Endothelial cell of umbilical vein (primary cell): ENCODE data around the gene JAKMIP1. TPM values are rescaled to one million over a fixed set of nuclear protein-coding genes. Genes with fewer than 3 reads are reported as not detected.

Experiments
- BruUV-seq: library from RNA; stranded (reverse); fragments of 400-500 nt; replicated peaks from 2 replicates; lab custom pipeline; 2021; lab: Mats Ljungman, UMichigan
- CTCF ChIA-PET: fragments of 300-600, 350-600 bp; sonication (Branson Sonifier 250); formaldehyde crosslinking; loops from one replicate; lab custom pipeline; 2021; ENCODE audit warnings: antibody characterized with exemption, inconsistent platforms; lab: Charles Lee
- POLR2A ChIA-PET: fragments of 300-600, 350-600 bp; sonication (Branson Sonifier 250); formaldehyde crosslinking; loops from one replicate; lab custom pipeline; 2021; ENCODE audit warnings: antibody characterized with exemption, inconsistent platforms; lab: Charles Lee
- DNase-seq: peaks from one replicate; pipeline ENCODE4 v3.0.0-alpha.2; 2011; ENCODE audit warnings: low read depth, low spot score
- FAIRE-seq: peaks from 2 replicates; lab custom pipeline; 2011; peaks lifted over from hg19 to GRCh38; lab: Jason Lieb, UNC
- H2AFZ ChIP-seq: 2 replicates; pipeline ENCODE4 v1.6.0; 2012; ENCODE audit warnings: low read depth, low read length, control low read depth, inconsistent platforms
- H3K27ac ChIP-seq: 2 replicates; pipeline ENCODE4 v1.5.1; 2011; ENCODE audit warnings: low read depth, mild to moderate bottlenecking, control low read depth, low read length, moderate library complexity; ENCODE audit not compliant: insufficient read depth
- H3K27me3 ChIP-seq, 2 experiments: 2 replicates each; pipeline versions ENCODE4 v1.6.0 to v1.6.1; 2011; ENCODE audit warnings: low read length in 2 of 2, mixed read lengths in 1 of 2; ENCODE audit not compliant: control insufficient read depth in 2 of 2, insufficient read depth in 2 of 2
- H3K36me3 ChIP-seq, 2 experiments: 2 replicates in 1 of 2; 3 replicates in 1 of 2; pipeline ENCODE4 v1.5.1; 2011; ENCODE audit warnings: low read length in 2 of 2, mild to moderate bottlenecking in 1 of 2, moderate library complexity in 1 of 2; ENCODE audit not compliant: control insufficient read depth in 2 of 2, insufficient read depth in 2 of 2; ENCODE audit errors: extremely low read depth in 1 of 2
- H3K4me1 ChIP-seq: 3 replicates; pipeline ENCODE4 v1.5.1; 2011; ENCODE audit warnings: mild to moderate bottlenecking, low read length; ENCODE audit not compliant: control insufficient read depth, insufficient read depth; ENCODE audit errors: extremely low read depth
- H3K4me2 ChIP-seq: 2 replicates; pipeline ENCODE4 v1.6.1; 2011; ENCODE audit warnings: low read length, control low read depth, mixed read lengths; ENCODE audit not compliant: insufficient read depth
- H3K4me3 ChIP-seq, 3 experiments: fragments of 200-600 bp in 1 of 3; sonication (generic), shearing (Covaris generic) in 1 of 3; replicated peaks in 1 of 3; 2 replicates each; pipeline ENCODE4 v1.5.1; 2011 to 2016; ENCODE audit warnings: control low read depth in 3 of 3, low read length in 3 of 3, mild to moderate bottlenecking in 2 of 3, inconsistent platforms in 1 of 3, low read depth in 1 of 3, moderate library complexity in 1 of 3; ENCODE audit not compliant: insufficient read depth in 1 of 3
- H3K79me2 ChIP-seq: 2 replicates; pipeline ENCODE4 v1.6.0; 2012; ENCODE audit warnings: low read length, inconsistent platforms; ENCODE audit not compliant: control insufficient read depth, insufficient read depth
- H3K9ac ChIP-seq: replicated peaks from 2 replicates; pipeline ENCODE3; 2011; ENCODE audit warnings: low read length, control low read depth; ENCODE audit not compliant: insufficient read depth; ENCODE audit errors: extremely low read depth
- H3K9me1 ChIP-seq: replicated peaks from 3 replicates; pipeline ENCODE4 v1.6.0; 2011; ENCODE audit warnings: mild to moderate bottlenecking, low read length; ENCODE audit not compliant: control insufficient read depth, insufficient read depth; ENCODE audit errors: extremely low read depth
- H3K9me3 ChIP-seq: replicated peaks from 2 replicates; pipeline ENCODE4 v1.5.1; 2012; ENCODE audit warnings: low read length, inconsistent platforms; ENCODE audit not compliant: control insufficient read depth, insufficient read depth
- H4K20me1 ChIP-seq: replicated peaks from 2 replicates; pipeline ENCODE3; 2011; ENCODE audit warnings: mild to moderate bottlenecking, low read length; ENCODE audit not compliant: control insufficient read depth, insufficient read depth; ENCODE audit errors: extremely low read depth
- EZH2 ChIP-seq: IDR thresholded peaks from 2 replicates; pipeline ENCODE4 v1.6.1; 2012; ENCODE audit warnings: borderline replicate concordance, low read depth, mild to moderate bottlenecking, moderate library complexity, low read length, inconsistent platforms; ENCODE audit not compliant: severe bottlenecking
- FOS ChIP-seq: IDR thresholded peaks from 2 replicates; pipeline ENCODE4 v1.6.1; 2011; ENCODE audit warnings: mild to moderate bottlenecking, low read length, moderate library complexity, borderline replicate concordance; ENCODE audit not compliant: insufficient read depth
- GATA2 ChIP-seq: IDR thresholded peaks from 2 replicates; pipeline ENCODE4 v1.7.0; 2011; ENCODE audit warnings: low read depth, mild to moderate bottlenecking, moderate library complexity, mixed read lengths, low read length; ENCODE audit not compliant: insufficient read length, insufficient read depth
- JUN ChIP-seq: IDR thresholded peaks from 2 replicates; pipeline ENCODE4 v1.6.1; 2011; ENCODE audit warnings: borderline replicate concordance, low read depth; ENCODE audit not compliant: insufficient read length, insufficient read depth
- MYC ChIP-seq: IDR thresholded peaks from one replicate; pipeline ENCODE4 v1.6.1; 2011; ENCODE audit warnings: mild to moderate bottlenecking, low read depth, low read length
- POLR2A ChIP-seq: IDR thresholded peaks from 2 replicates; pipeline ENCODE4 v1.6.1; 2012; ENCODE audit warnings: low read depth, mild to moderate bottlenecking, control low read depth, low read length
- POLR2AphosphoS5 ChIP-seq: IDR thresholded peaks from 2 replicates; pipeline ENCODE4 v1.6.1; 2012; ENCODE audit warnings: low read depth, mild to moderate bottlenecking, control low read depth, low read length, moderate library complexity; ENCODE audit not compliant: insufficient read depth
- dilution Hi-C: fragments of 300-500 bp; cut with MboI; formaldehyde crosslinking; loops from one replicate; pipeline ENCODE4 v1.15.0; 2019; ENCODE audit warnings: low sequenced_read_pairs; ENCODE audit not compliant: extremely low pct_ligation_motif_present
- intact Hi-C: fragments of 100-400 bp; cut with micrococcal nuclease; formaldehyde crosslinking; loops from one replicate; pipeline ENCODE4 v1.10.0; 2022
- polyA plus RNA-seq, 4 experiments: library from polyadenylated mRNA; depleted of rRNA in 3 of 4; stranded (reverse) in 3 of 4; unstranded in 1 of 4; fragments of >200 nt; gene quantifications; 2 replicates each; pipeline versions ENCODE4 v1.2.1 to v1.2.3, GENCODE V29; 2011 to 2012; ENCODE audit warnings: missing spikeins in 1 of 4
- total RNA-seq: library from RNA; stranded (reverse); gene quantifications from 2 replicates; pipeline ENCODE4 v1.2.3, GENCODE V29; 2021
- TF ChIP-seq, protein P1 (sequence below), 2 donors: IDR thresholded peaks; 1 replicate in 1 of 2; 2 replicates in 1 of 2; pipeline ENCODE4 v1.5.1; 2011; ENCODE audit warnings: low read length in 2 of 2, mild to moderate bottlenecking in 2 of 2, moderate library complexity in 2 of 2, control low read depth in 1 of 2, inconsistent platforms in 1 of 2, low read depth in 1 of 2; ENCODE audit not compliant: insufficient read depth in 1 of 2; ENCODE audit errors: extremely low read depth in 1 of 2
- TF ChIP-seq, protein P2 (sequence below): IDR thresholded peaks from 2 replicates; pipeline ENCODE4 v1.6.1; 2011; ENCODE audit not compliant: insufficient read depth, insufficient read length

JAKMIP1 gene
- total and polyA plus RNA-seq, 2 donors (not counting 3 experiments of a cell fraction or from before 2014, with no cell fraction given), result not detected

DNA sequence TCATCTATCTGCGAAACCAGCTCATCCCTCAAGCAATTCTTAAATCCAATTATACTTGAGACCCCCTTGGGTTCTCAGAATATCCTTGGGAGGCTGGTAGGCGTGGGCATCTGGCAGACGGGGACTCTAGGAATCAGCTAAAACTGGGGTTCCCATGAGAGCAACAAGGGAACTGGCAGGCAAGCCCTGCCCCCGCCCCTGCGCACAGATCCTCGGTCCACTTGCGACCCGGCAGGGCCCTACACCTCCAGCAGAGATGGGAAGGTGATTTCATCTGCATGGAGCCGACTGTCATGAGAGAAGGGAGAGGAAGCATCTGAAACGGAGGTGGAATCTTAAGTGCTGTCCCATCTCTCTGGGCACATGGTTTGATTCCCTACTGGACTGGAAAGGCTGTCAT, 172.2 kb downstream of the JAKMIP1 start:
- no peak overlapping the region for H2AFZ ChIP-seq
- dilution Hi-C loops (no loop called here), intact Hi-C loops (no loop called here)
- H3K9ac ChIP-seq, result no peak overlapping the region
- ChIA-PET POLR2A (no interaction called here), CTCF (no interaction called here)
- no peaks in the 10 kb centered on the region for H3K9me3 ChIP-seq
- H3K4me2 ChIP-seq, result no peak overlapping the region
- no peaks in the 10 kb centered on the region for H4K20me1 ChIP-seq
- TF ChIP-seq POLR2A (no peak), MYC (no peak), GATA2 (no peak), EZH2 (no peak), JUN (no peak), POLR2AphosphoS5 (no peak), FOS (no peak)
- TF ChIP-seq, protein P1, sequence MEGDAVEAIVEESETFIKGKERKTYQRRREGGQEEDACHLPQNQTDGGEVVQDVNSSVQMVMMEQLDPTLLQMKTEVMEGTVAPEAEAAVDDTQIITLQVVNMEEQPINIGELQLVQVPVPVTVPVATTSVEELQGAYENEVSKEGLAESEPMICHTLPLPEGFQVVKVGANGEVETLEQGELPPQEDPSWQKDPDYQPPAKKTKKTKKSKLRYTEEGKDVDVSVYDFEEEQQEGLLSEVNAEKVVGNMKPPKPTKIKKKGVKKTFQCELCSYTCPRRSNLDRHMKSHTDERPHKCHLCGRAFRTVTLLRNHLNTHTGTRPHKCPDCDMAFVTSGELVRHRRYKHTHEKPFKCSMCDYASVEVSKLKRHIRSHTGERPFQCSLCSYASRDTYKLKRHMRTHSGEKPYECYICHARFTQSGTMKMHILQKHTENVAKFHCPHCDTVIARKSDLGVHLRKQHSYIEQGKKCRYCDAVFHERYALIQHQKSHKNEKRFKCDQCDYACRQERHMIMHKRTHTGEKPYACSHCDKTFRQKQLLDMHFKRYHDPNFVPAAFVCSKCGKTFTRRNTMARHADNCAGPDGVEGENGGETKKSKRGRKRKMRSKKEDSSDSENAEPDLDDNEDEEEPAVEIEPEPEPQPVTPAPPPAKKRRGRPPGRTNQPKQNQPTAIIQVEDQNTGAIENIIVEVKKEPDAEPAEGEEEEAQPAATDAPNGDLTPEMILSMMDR (IDR thresholded peaks at IDR 0.05; ENCODE audit: extremely low read depth in 1 of 2, insufficient read depth in 1 of 2, low read depth in 1 of 2, low read length in 2 of 2), result no peak
- TF ChIP-seq, protein P2, sequence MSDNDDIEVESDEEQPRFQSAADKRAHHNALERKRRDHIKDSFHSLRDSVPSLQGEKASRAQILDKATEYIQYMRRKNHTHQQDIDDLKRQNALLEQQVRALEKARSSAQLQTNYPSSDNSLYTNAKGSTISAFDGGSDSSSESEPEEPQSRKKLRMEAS, result no peak
- FAIRE-seq (no peak), DNase-seq (no peak)
- H3K27me3 ChIP-seq, result no peaks in the 10 kb centered on the region
- H3K4me1 ChIP-seq, result no peaks in the 10 kb centered on the region
- no peaks in the 10 kb centered on the region for H3K9me1 ChIP-seq
- no peaks in the 10 kb centered on the region for H3K79me2 ChIP-seq
- no peak overlapping the region for H3K27ac ChIP-seq
- no TSS peak for BruUV-seq
- no peaks in the 10 kb centered on the region for H3K36me3 ChIP-seq
- H3K4me3 ChIP-seq, result no peak overlapping the region
